ENCODE results near the gene APLF.
"Not testable (repeated sequence)": the region's sequence is repeated elsewhere in the genome, so short reads cannot be mapped to it uniquely, and the experiment has no call there.

APLF gene

GRCh38 chr2:68529156-68529555, 61.8 kb downstream of the APLF start:
- not testable (repeated sequence) for H3K4me2 ChIP-seq (ENCODE audit: low read depth, low read length, poor library complexity, severe bottlenecking); H3K36me3 ChIP-seq (ENCODE audit: low read length); H3K9ac ChIP-seq (ENCODE audit: low read length)

GRCh38 chr2:68529651-68530050, 62.3 kb downstream of the APLF start:
- H3K9ac ChIP-seq (ENCODE audit: low read length); H3K79me2 ChIP-seq (ENCODE audit: insufficient read depth, low read length); H4K20me1 ChIP-seq (ENCODE audit: low read depth, low read length); H3K9me2 ChIP-seq (replicated peaks; ENCODE audit: insufficient read depth, low read length); H3K9me3 ChIP-seq (ENCODE audit: insufficient read depth, low read length); H3K27ac ChIP-seq (ENCODE audit: low read depth, low read length); H3F3A ChIP-seq (ENCODE audit: insufficient read depth); H3K4me3 ChIP-seq (ENCODE audit: insufficient read depth, low read length, poor library complexity, severe bottlenecking); H3K36me3 ChIP-seq (ENCODE audit: low read length); H3K4me2 ChIP-seq (ENCODE audit: low read depth, low read length, poor library complexity, severe bottlenecking); H3K27me3 ChIP-seq (ENCODE audit: low read length); H2AFZ ChIP-seq (ENCODE audit: low read depth, low read length, severe bottlenecking): not testable (repeated sequence)

More at GRCh38 chr2:68529156-68529555, 61.8 kb downstream of the APLF start:
- H3K9me3 ChIP-seq (ENCODE audit: insufficient read depth, low read length); H3F3A ChIP-seq (ENCODE audit: insufficient read depth); H3K27me3 ChIP-seq (ENCODE audit: low read length); H3K4me3 ChIP-seq (ENCODE audit: insufficient read depth, low read length, poor library complexity, severe bottlenecking); H3K79me2 ChIP-seq (ENCODE audit: insufficient read depth, low read length); H3K27ac ChIP-seq (ENCODE audit: low read depth, low read length); H4K20me1 ChIP-seq (ENCODE audit: low read depth, low read length); H3K9me2 ChIP-seq (replicated peaks; ENCODE audit: insufficient read depth, low read length); H2AFZ ChIP-seq (ENCODE audit: low read depth, low read length, severe bottlenecking): not testable (repeated sequence)

- Histone ChIP-seq H3K4me3 (ENCODE audit: insufficient read depth, low read length, poor library complexity, severe bottlenecking) (no peak overlapping the region), H3K9ac (ENCODE audit: low read length) (no peak overlapping the region), H3K9me2 (replicated peaks; ENCODE audit: insufficient read depth, low read length) (no peaks in the 10 kb centered on the region), H3K4me2 (ENCODE audit: low read depth, low read length, poor library complexity, severe bottlenecking) (no peak overlapping the region), H3K9me3 (ENCODE audit: insufficient read depth, low read length) (no peaks in the 10 kb centered on the region), H3K27me3 (ENCODE audit: low read length) (no peaks in the 10 kb centered on the region), H3K36me3 (ENCODE audit: low read length) (no peaks in the 10 kb centered on the region), H2AFZ (ENCODE audit: low read depth, low read length, severe bottlenecking) (no peak overlapping the region), H3F3A (ENCODE audit: insufficient read depth) (no peaks in the 10 kb centered on the region), H3K27ac (ENCODE audit: low read depth, low read length) (no peak overlapping the region), H3K79me2 (ENCODE audit: insufficient read depth, low read length) (no peaks in the 10 kb centered on the region), H4K20me1 (ENCODE audit: low read depth, low read length) (no peaks in the 10 kb centered on the region)
- TF ChIP-seq EZH2phosphoT487 (conservative IDR thresholded peaks at IDR 0.05; ENCODE audit: low read length) (no peak), CTCF (IDR thresholded peaks at IDR 0.05; ENCODE audit: insufficient read depth, low read length, poor library complexity, severe bottlenecking) (no peak)
These were observed 68.6 kb downstream of the APLF start for GRCh38 chr2:68536000-68536399.

- H4K20me1 ChIP-seq (ENCODE audit: low read depth, low read length), result no peaks in the 10 kb centered on the region
- no peaks in the 10 kb centered on the region for H3F3A ChIP-seq (ENCODE audit: insufficient read depth)
- H3K27ac ChIP-seq (ENCODE audit: low read depth, low read length), result no peak overlapping the region
- no peaks in the 10 kb centered on the region for H3K27me3 ChIP-seq (ENCODE audit: low read length)
- H2AFZ ChIP-seq (ENCODE audit: low read depth, low read length, severe bottlenecking), result no peak overlapping the region
- H3K4me3 ChIP-seq (ENCODE audit: insufficient read depth, low read length, poor library complexity, severe bottlenecking), result no peak overlapping the region
- H3K79me2 ChIP-seq (ENCODE audit: insufficient read depth, low read length), result no peaks in the 10 kb centered on the region
- TF ChIP-seq EZH2phosphoT487 (conservative IDR thresholded peaks at IDR 0.05; ENCODE audit: low read length) (no peak), CTCF (IDR thresholded peaks at IDR 0.05; ENCODE audit: insufficient read depth, low read length, poor library complexity, severe bottlenecking) (no peak)
- no peak overlapping the region for H3K4me2 ChIP-seq (ENCODE audit: low read depth, low read length, poor library complexity, severe bottlenecking)
- no peaks in the 10 kb centered on the region for H3K9me3 ChIP-seq (ENCODE audit: insufficient read depth, low read length)
- no peaks in the 10 kb centered on the region for H3K36me3 ChIP-seq (ENCODE audit: low read length)
- no peaks in the 10 kb centered on the region for H3K9me2 ChIP-seq (replicated peaks; ENCODE audit: insufficient read depth, low read length)
- no peak overlapping the region for H3K9ac ChIP-seq (ENCODE audit: low read length)
These were observed 69.6 kb downstream of the APLF start for GRCh38 chr2:68537011-68537410.
